ENCODE results near the gene CFAP53.

GRCh38 chr18:50313031-50313607 lies 46.8 kb upstream of the CFAP53 start:
- TF ChIP-seq, protein P1, sequence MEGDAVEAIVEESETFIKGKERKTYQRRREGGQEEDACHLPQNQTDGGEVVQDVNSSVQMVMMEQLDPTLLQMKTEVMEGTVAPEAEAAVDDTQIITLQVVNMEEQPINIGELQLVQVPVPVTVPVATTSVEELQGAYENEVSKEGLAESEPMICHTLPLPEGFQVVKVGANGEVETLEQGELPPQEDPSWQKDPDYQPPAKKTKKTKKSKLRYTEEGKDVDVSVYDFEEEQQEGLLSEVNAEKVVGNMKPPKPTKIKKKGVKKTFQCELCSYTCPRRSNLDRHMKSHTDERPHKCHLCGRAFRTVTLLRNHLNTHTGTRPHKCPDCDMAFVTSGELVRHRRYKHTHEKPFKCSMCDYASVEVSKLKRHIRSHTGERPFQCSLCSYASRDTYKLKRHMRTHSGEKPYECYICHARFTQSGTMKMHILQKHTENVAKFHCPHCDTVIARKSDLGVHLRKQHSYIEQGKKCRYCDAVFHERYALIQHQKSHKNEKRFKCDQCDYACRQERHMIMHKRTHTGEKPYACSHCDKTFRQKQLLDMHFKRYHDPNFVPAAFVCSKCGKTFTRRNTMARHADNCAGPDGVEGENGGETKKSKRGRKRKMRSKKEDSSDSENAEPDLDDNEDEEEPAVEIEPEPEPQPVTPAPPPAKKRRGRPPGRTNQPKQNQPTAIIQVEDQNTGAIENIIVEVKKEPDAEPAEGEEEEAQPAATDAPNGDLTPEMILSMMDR (IDR thresholded peaks at IDR 0.05) = no peak
- no peak for TF ChIP-seq POLR2A (IDR thresholded peaks at IDR 0.05)

Data from heart left ventricle (tissue), 13 donors.